Measurements from ENCODE around the gene HDAC11.
A peak's percentile ranks its signal among the peaks of the same experiment; 100 is the strongest.

Gene HDAC11

GRCh38 chr3:13545952-13546454 is 65.9 kb downstream of the HDAC11 start:
- no peak for DNase-seq

- DNase-seq: peak; percentile 92
Measured at GRCh38 chr3:13546667-13547171, 66.6 kb downstream of the HDAC11 start.

GRCh38 chr3:13547591-13548371 is 67.7 kb downstream of the HDAC11 start:
- DNase-seq: no peak

GRCh38 chr3:13548696-13549622 is 68.9 kb downstream of the HDAC11 start, which contains the start of gene FBLN2:
FBLN2 (plus strand) TSS chr3:13549125; CDS start chr3:13570356, 21,231 bp downstream.
- peak; percentile 77 for DNase-seq

GRCh38 chr3:13549623-13550422 is 69.7 kb downstream of the HDAC11 start:
- peak; percentile 66 for DNase-seq

GRCh38 chr3:13550423-13550690 is 70.3 kb downstream of the HDAC11 start:
- DNase-seq: peak; percentile 61

GRCh38 chr3:13550791-13551360 is 70.8 kb downstream of the HDAC11 start:
- DNase-seq: no peak

GRCh38 chr3:13552857-13553652 is 72.9 kb downstream of the HDAC11 start:
- no peak for DNase-seq

GRCh38 chr3:13553686-13554085 is 73.6 kb downstream of the HDAC11 start:
- no peak for DNase-seq

GRCh38 chr3:13555753-13556152 is 75.6 kb downstream of the HDAC11 start:
- DNase-seq: no peak
